ENCODE measurements around the gene CDH11. TPM values are rescaled to one million over a fixed set of nuclear protein-coding genes. Genes with fewer than 3 reads are reported as not detected.

The CDH11 gene
- polyA plus RNA-seq, 4 donors, result 0.22 to 25.1 (median 1.6) TPM

DNA sequence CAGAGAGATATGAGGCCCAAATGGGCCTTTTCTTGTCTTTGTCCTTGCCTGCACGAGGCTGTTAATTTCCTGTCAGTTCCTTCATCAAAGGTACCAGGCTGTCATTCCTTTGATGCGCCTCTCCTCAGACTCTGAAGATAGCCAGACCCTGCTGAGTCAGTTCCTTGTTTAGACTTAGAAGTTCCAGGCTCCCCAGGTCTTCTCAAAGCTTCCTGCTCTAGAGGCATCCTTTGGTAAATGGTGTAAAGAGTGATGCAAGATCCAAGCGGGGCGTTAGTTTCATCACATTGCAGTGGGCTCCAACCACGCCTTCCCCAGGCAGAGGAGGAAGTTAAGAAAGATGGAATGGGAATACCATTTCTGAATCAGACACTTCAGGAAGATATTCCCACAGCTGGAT lies 4.0 kb upstream of the CDH11 start:
- Histone ChIP-seq H3K4me1 (ENCODE audit: control insufficient read depth in 3 of 3, insufficient read depth in 2 of 3, low read depth in 1 of 3, low read length in 2 of 3) (peaks cover 0 to 10% (median 0%) of the 10 kb centered on the region in 3 donors), H3K4me3 (ENCODE audit: low read depth in 1 of 3, low read length in 3 of 3) (no peak overlapping the region), H3K27me3 (ENCODE audit: control insufficient read depth in 3 of 3, insufficient read depth in 3 of 3, low read length in 3 of 3) (peaks cover 6 to 33% (median 7%) of the 10 kb centered on the region in 3 donors), H3K9me3 (ENCODE audit: control insufficient read depth in 2 of 2, insufficient read depth in 1 of 2, low read depth in 1 of 2, low read length in 1 of 2) (no peaks in the 10 kb centered on the region), H3K27ac (ENCODE audit: low read depth in 1 of 3, low read length in 2 of 3) (no peak overlapping the region), H3K36me3 (ENCODE audit: control insufficient read depth in 3 of 3, insufficient read depth in 2 of 3, low read depth in 1 of 3, low read length in 3 of 3) (no peaks in the 10 kb centered on the region)
- no peak for FAIRE-seq
- peak in 1 of 2 donors; percentile 15 for DNase-seq
- WGBS, 3 donors, result 42 to 55% (median 46%) methylated on average over 5 of the region's 5 CpGs

- DNase-seq (peak in 1 of 2 donors; percentile 24), FAIRE-seq (no peak)
- no peak overlapping the region for H3K27ac ChIP-seq (ENCODE audit: low read depth in 1 of 3, low read length in 2 of 3)
- H3K4me1 ChIP-seq (ENCODE audit: control insufficient read depth in 3 of 3, insufficient read depth in 2 of 3, low read depth in 1 of 3, low read length in 2 of 3), result peaks cover 0 to 10% (median 0%) of the 10 kb centered on the region in 3 donors
- H3K27me3 ChIP-seq (ENCODE audit: control insufficient read depth in 3 of 3, insufficient read depth in 3 of 3, low read length in 3 of 3), result peaks cover 6 to 38% (median 10%) of the 10 kb centered on the region in 3 donors
- no peaks in the 10 kb centered on the region for H3K9me3 ChIP-seq (ENCODE audit: control insufficient read depth in 2 of 2, insufficient read depth in 1 of 2, low read depth in 1 of 2, low read length in 1 of 2)
- H3K4me3 ChIP-seq (ENCODE audit: low read depth in 1 of 3, low read length in 3 of 3), result no peak overlapping the region
- 6 to 28% (median 6%) methylated on average over 2 of the region's 2 CpGs for WGBS, 3 donors
- no peaks in the 10 kb centered on the region for H3K36me3 ChIP-seq (ENCODE audit: control insufficient read depth in 3 of 3, insufficient read depth in 2 of 3, low read depth in 1 of 3, low read length in 3 of 3)
Measured at GRCh38 chr16:65125322-65125721, 3.5 kb upstream of the CDH11 start.

DNA sequence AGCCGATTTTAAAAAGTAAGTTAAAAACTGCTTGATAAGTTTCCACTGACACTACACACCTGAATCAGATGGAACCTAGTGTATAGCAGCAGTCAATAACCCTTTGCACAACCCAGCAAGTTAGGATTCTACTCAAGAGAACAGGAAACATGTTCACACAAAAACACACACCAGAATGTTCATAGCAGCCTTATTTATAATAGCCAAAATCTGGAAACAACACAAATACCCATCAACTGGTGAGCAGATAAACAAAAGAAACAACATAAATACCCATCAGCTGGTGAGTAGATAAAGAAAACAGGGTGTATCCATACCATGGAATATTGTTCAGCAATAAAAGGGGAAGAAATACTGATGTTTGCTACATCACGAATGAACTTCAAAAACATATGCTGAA lies 2.7 kb upstream of the CDH11 start:
- Histone ChIP-seq H3K4me3 (ENCODE audit: low read depth in 1 of 3, low read length in 3 of 3) (peak overlapping the region in 1 of 3 donors; percentile 43), H3K9me3 (ENCODE audit: control insufficient read depth in 2 of 2, insufficient read depth in 1 of 2, low read depth in 1 of 2, low read length in 1 of 2) (no peaks in the 10 kb centered on the region), H3K36me3 (ENCODE audit: control insufficient read depth in 3 of 3, insufficient read depth in 2 of 3, low read depth in 1 of 3, low read length in 3 of 3) (no peaks in the 10 kb centered on the region), H3K4me1 (ENCODE audit: control insufficient read depth in 3 of 3, insufficient read depth in 2 of 3, low read depth in 1 of 3, low read length in 2 of 3) (peaks cover 0 to 10% (median 0%) of the 10 kb centered on the region in 3 donors), H3K27me3 (ENCODE audit: control insufficient read depth in 3 of 3, insufficient read depth in 3 of 3, low read length in 3 of 3) (peaks cover 8 to 45% (median 10%) of the 10 kb centered on the region in 3 donors), H3K27ac (ENCODE audit: low read depth in 1 of 3, low read length in 2 of 3) (no peak overlapping the region)
- no peak for DNase-seq
- no peak for FAIRE-seq
- WGBS, 3 donors, result 39 to 67% (median 54%) methylated on average over 2 of the region's 2 CpGs

- no peak for FAIRE-seq
- Histone ChIP-seq H3K9me3 (ENCODE audit: control insufficient read depth in 2 of 2, insufficient read depth in 1 of 2, low read depth in 1 of 2, low read length in 1 of 2) (no peaks in the 10 kb centered on the region), H3K36me3 (ENCODE audit: control insufficient read depth in 3 of 3, insufficient read depth in 2 of 3, low read depth in 1 of 3, low read length in 3 of 3) (no peaks in the 10 kb centered on the region), H3K27me3 (ENCODE audit: control insufficient read depth in 3 of 3, insufficient read depth in 3 of 3, low read length in 3 of 3) (peaks cover 8 to 48% (median 10%) of the 10 kb centered on the region in 3 donors), H3K4me1 (ENCODE audit: control insufficient read depth in 3 of 3, insufficient read depth in 2 of 3, low read depth in 1 of 3, low read length in 2 of 3) (peaks cover 0 to 10% (median 0%) of the 10 kb centered on the region in 3 donors), H3K27ac (ENCODE audit: low read depth in 1 of 3, low read length in 2 of 3) (peak overlapping the region in 1 of 3 donors; percentile 81), H3K4me3 (ENCODE audit: low read depth in 1 of 3, low read length in 3 of 3) (peak overlapping the region in 1 of 3 donors; percentile 43)
- WGBS, 3 donors, result 47 to 50% (median 47%) methylated on average over 7 of the region's 7 CpGs
- no peak for DNase-seq
Measured at GRCh38 chr16:65124212-65124548, 2.3 kb upstream of the CDH11 start.

DNA sequence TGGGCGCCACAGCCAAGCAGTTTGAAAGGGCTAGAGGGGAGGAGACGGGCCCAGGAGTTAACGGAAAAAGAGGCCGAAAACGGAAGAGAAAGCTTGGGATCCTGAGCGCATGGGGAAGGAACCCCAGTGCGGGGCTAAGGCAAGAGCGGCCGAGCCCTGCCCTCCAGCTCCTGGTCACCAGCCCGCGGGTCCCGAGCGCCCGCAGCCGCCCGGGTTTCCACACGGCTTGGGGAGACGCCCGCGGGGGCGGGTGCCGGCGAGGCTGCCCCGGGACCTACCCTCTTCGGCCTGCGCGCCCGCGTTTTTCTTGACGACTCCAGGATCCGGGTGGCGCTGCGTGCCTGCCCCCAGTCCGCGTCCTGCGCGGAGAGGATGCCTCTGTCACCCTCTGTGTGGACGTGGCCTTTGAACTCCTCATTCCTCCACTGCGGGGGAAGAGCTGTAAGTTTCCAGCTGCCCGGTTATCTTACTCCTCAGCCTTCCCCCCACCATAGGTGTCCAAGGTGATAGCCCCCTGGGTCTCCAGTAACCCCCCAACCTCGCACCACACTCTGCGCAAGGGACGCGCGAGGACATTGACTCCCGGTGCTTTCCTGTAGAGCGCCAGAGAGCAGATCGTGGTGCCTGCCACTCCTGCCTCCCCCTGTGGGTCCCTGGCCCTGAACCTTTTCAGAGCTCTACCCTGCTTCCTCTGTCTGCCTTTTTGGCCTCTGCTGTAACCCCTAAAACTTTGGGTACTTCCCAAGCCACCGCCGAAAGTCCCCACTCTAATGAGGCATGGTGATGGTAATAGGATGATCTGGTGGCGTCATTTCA lies 1.7 kb upstream of the CDH11 start:
- DNase-seq (peak in 1 of 2 donors; percentile 26), FAIRE-seq (no peak)
- 4 to 10% (median 10%) methylated on average over 41 to 51 of the region's 51 CpGs for WGBS, 3 donors
- Histone ChIP-seq H3K36me3 (ENCODE audit: control insufficient read depth in 3 of 3, insufficient read depth in 2 of 3, low read depth in 1 of 3, low read length in 3 of 3) (no peaks in the 10 kb centered on the region), H3K4me1 (ENCODE audit: control insufficient read depth in 3 of 3, insufficient read depth in 2 of 3, low read depth in 1 of 3, low read length in 2 of 3) (peaks cover 0 to 10% (median 0%) of the 10 kb centered on the region in 3 donors), H3K27me3 (ENCODE audit: control insufficient read depth in 3 of 3, insufficient read depth in 3 of 3, low read length in 3 of 3) (peaks cover 10 to 52% (median 10%) of the 10 kb centered on the region in 3 donors), H3K9me3 (ENCODE audit: control insufficient read depth in 2 of 2, insufficient read depth in 1 of 2, low read depth in 1 of 2, low read length in 1 of 2) (no peaks in the 10 kb centered on the region), H3K27ac (ENCODE audit: low read depth in 1 of 3, low read length in 2 of 3) (peak overlapping the region; percentile 17 to 91 (median 81)), H3K4me3 (ENCODE audit: low read depth in 1 of 3, low read length in 3 of 3) (peak overlapping the region; percentile 2 to 43 (median 5))

- DNase-seq (peak in 1 of 2 donors; percentile 48), FAIRE-seq (no peak)
Measured at GRCh38 chr16:65122724-65123395, 997 bp upstream of the CDH11 start.

GRCh38 chr16:65120831-65121721 lies 787 bp downstream of the CDH11 start:
- peak overlapping the region; percentile 12 to 79 (median 30) for H3K4me3 ChIP-seq (ENCODE audit: low read depth in 1 of 3, low read length in 3 of 3)
- 1 to 7% (median 5%) methylated on average over 67 to 68 of the region's 68 CpGs for WGBS, 3 donors
- peaks cover 10 to 52% (median 10%) of the 10 kb centered on the region in 3 donors for H3K27me3 ChIP-seq (ENCODE audit: control insufficient read depth in 3 of 3, insufficient read depth in 3 of 3, low read length in 3 of 3)
- H3K4me1 ChIP-seq (ENCODE audit: control insufficient read depth in 3 of 3, insufficient read depth in 2 of 3, low read depth in 1 of 3, low read length in 2 of 3), result peaks cover 0 to 9% (median 0%) of the 10 kb centered on the region in 3 donors
- DNase-seq (peak in 1 of 2 donors; percentile 46), FAIRE-seq (no peak)
- no peaks in the 10 kb centered on the region for H3K36me3 ChIP-seq (ENCODE audit: control insufficient read depth in 3 of 3, insufficient read depth in 2 of 3, low read depth in 1 of 3, low read length in 3 of 3)
- no peaks in the 10 kb centered on the region for H3K9me3 ChIP-seq (ENCODE audit: control insufficient read depth in 2 of 2, insufficient read depth in 1 of 2, low read depth in 1 of 2, low read length in 1 of 2)
- H3K27ac ChIP-seq (ENCODE audit: low read depth in 1 of 3, low read length in 2 of 3), result peak overlapping the region; percentile 35 to 77 (median 72)

More at GRCh38 chr16:65122724-65123395, 997 bp upstream of the CDH11 start:
- H3K9me3 ChIP-seq (ENCODE audit: control insufficient read depth in 2 of 2, insufficient read depth in 1 of 2, low read depth in 1 of 2, low read length in 1 of 2), result no peaks in the 10 kb centered on the region
- H3K27me3 ChIP-seq (ENCODE audit: control insufficient read depth in 3 of 3, insufficient read depth in 3 of 3, low read length in 3 of 3), result peaks cover 10 to 52% (median 10%) of the 10 kb centered on the region in 3 donors
- H3K36me3 ChIP-seq (ENCODE audit: control insufficient read depth in 3 of 3, insufficient read depth in 2 of 3, low read depth in 1 of 3, low read length in 3 of 3), result no peaks in the 10 kb centered on the region
- peak overlapping the region; percentile 17 to 91 (median 81) for H3K27ac ChIP-seq (ENCODE audit: low read depth in 1 of 3, low read length in 2 of 3)
- peaks cover 0 to 10% (median 0%) of the 10 kb centered on the region in 3 donors for H3K4me1 ChIP-seq (ENCODE audit: control insufficient read depth in 3 of 3, insufficient read depth in 2 of 3, low read depth in 1 of 3, low read length in 2 of 3)
- 4 to 9% (median 7%) methylated on average over 42 to 48 of the region's 48 CpGs for WGBS, 3 donors
- peak overlapping the region in 2 of 3 donors; percentile 2 to 43 for H3K4me3 ChIP-seq (ENCODE audit: low read depth in 1 of 3, low read length in 3 of 3)

All from small intestine (tissue), 7 donors.